NCI-H2029 treated with DMSO at 0.1 percent for 48 hours (cell line): Measurements from ENCODE around the gene ESPN.

ENCODE experiments used
- DNase-seq: peaks from one replicate; lab custom pipeline; 2025; lab: John Stamatoyannopoulos, UW

The ESPN gene

GRCh38 chr1:6497215-6497866, 72.8 kb downstream of the ESPN start:
- no peak for DNase-seq

DNA sequence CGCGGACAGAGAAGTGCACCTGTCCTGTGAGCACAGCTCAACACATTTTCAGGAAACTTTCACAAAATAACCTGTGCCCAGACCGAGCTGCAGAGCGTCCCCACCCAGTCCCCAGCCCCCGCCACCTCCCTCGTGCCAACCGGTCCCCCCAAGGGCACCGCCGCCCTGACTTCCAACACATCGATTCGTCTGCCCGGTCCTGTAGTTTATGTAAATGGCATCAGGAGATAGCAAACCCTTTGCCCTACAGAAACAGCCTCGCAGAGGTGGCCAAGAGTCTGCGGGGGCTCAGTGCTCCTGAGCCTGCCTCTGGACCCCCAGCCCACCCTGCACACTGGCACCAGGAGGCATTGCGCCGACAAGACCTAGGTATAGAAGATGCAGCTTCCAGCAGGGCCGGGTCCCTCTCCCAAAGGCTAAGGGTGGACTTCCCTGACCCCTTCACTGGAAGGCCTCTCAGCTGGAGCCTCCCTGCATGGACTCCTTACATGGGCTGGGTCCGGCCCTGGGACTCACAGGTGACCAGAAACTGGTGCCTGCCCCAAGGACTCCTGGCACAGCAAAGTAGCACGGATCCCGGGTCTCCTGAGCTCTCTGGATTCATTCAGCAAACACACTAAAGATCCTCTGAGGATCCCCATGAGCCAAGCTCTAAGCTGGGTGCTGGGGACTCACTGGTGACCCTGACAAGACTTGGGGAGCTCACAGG, 73.4 kb downstream of the ESPN start:
- no peak for DNase-seq

GRCh38 chr1:6498576-6499111, 74.1 kb downstream of the ESPN start:
- DNase-seq, result no peak

DNA sequence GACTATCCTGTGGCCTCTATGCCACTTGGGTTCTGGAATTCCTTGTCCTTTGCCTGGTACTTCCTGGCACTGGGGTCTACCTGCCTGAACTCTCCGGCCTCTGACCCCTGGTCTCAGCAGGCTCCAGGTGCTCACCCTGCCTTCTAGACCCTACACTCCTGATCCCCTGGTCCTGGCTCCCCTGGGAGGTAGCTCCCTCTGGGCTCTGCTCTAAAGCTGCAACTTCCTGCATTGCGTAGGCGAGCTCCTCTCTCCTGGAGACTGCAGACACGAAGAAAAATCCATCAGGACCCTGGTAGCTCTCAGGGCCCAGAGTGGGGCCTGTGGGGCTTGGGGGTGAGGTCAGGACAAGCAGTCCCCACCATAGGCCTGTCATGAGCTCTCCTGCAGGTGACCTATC, 74.7 kb downstream of the ESPN start:
- no peak for DNase-seq

DNA sequence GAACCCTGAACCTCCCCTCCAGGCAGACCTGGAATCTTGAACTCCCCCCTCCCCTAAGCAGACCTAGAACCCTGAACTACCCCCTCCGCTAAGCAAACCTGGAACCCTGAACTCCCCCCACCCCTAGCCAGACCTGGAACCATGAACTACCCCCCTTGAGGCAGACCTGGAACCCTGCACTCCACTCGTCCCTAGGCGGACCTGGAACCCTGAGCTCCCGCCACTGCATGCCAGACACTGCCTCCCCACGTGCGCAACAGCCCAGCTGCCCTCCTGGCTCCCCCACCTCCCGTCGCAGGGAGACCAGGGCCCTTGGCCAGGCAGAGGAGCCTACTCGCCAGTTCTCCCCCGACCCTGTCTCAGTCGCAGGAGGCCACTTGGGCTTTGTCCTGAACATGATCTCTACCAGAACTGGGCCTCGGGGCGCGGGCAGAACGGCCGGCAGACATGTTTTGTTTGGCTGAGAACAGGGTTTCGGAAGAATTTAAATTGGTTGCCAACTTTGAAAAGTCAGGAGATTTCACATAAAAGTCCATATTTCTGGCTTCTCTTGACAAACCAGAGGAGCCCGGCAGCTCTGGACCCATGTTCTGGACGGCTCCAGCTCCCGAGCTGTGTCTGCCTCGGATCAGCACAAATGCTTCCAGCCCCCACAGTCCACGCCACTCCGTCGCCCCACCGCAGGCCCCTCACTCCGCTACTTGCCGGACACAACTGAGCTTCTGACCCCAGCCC, 76.1 kb downstream of the ESPN start:
- no peak for DNase-seq

- no peak for DNase-seq
These were observed 76.8 kb downstream of the ESPN start for GRCh38 chr1:6501279-6501813.

DNA sequence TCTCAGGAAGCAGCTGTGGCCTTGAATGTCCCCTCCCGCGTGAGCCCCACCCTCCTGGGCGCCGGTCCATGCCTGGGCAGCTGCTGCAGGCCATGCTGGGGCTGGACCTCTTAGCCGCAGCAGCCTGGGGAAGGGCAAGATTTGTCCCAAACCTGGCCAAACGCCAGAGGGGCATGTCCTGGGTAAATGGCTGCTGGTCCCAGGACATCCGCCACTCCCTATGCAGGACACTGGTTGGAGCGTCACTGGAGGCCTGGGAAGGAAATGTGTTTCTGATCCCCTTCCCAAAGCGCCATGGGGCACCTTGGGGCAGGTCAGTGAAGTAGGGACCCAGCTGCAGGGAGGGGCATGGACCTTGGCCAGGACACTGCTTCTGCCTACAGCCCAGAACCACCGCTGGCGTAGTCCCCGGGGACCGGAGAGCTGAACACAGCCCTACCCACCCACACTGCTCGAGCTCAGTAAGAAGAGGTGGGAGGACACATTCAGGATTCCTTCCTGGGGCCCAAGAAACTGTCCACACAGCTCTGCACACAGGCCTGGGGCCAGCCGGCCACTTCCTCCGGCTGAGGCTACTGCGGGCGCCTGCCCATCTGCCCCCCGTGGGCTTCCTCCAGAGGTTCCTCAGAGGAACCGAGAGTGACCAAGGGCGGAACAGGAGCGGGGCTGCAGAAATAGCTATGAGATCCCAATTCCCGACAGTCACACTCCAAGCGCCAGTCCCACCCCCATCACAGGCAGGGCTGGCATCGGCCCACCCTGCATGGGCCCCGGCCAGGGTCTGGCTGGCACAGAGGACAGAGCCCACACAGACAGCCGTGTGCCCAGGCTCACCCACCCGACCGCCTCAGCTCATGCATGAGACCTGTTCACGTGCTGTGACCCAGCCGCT, 77.7 kb downstream of the ESPN start:
- no peak for DNase-seq

DNA sequence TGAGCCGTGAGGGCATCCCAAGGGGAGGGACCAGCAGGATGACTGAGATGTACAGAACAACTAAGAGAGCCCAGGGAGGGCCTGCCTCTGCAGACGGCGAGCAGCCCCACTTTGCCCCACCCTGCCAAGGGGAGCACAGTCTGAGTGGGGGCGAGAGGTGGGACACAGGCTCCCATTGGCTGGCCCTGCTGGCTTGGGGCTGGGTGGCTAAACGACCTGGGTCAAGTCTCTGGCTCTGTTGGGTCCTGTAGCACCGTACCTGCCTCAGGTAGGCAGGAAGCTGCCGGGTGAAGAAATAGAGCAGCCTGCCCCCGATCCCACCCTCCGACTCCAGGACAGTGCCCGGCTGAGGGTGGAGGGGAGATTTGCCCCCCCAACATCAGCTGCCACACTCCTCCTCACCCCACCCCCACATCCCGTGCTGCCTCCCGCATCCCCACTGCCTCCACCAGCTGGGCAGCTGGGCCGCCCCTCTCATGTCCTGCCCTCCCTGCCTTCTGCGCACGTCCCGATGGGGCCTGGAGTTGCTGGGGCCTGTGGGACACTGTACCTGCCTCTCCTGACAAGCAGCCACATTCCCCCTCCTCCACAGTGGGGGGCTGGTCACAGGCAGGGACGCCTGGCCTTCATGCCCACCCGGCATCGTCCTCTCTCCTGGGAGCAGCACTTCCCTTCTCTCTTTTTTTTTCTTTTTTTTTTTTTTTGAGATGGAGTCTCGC, 79.5 kb downstream of the ESPN start:
- no peak for DNase-seq

DNA sequence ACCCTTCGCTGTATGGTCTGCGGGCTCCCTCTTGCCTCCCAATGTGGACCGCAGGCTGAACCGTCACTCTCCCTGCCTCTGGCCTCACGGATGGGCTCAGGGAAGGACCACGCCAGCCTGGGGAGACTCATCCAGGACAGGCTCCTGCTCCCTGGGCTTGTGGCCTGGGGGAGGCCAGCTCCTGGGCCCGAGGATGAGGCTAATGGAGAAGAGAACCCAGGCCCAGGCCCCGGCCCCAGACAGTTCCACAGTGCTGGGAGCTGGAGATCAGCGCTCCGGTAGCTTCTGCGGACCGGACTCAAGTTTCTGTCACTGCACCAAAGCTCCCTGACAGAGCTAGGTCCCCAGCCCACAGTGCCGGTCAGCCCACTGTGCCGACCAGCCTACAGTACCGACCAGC, 80.3 kb downstream of the ESPN start:
- no peak for DNase-seq

DNA sequence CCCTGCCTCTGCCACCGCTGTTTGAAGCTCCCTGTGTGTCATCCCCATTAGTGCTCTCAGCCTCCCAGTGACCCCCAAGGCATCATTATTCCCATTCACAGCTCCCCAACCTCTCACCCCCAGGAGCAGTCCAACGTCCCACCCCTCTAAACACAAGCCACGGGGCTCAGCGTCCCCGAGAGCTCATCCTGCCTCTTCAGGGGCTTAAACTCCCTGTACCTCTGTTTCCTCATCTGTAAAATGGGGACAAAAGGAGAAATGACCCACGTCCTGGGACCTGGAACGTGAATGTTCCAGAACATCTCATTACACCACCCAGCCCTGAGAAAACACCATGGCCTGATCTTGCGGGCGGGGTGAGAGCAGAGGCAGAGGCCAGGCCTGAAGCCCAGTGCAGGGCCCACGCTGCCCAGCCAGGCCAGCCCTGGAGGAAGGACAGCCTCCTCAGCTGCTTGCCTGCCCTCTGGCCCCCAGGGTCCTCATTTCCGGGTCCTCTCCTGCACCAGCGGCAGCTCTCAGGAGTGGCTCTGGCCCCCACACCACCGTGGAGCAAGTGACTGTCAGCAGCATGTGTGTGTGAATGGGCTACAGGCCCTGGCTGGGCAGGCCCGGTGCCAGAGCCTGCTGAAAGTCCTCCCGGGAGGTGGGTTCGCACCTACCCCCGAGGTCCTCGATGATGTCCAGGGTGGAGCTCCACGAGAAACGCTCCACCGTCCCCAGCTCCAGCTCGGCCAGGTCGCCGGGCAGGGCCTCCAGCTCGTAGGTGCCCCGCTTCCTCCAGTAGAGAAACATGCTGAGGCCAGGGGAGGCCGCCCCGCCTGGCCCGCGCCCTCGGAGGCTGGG, 81.0 kb downstream of the ESPN start:
- DNase-seq, result no peak

DNA sequence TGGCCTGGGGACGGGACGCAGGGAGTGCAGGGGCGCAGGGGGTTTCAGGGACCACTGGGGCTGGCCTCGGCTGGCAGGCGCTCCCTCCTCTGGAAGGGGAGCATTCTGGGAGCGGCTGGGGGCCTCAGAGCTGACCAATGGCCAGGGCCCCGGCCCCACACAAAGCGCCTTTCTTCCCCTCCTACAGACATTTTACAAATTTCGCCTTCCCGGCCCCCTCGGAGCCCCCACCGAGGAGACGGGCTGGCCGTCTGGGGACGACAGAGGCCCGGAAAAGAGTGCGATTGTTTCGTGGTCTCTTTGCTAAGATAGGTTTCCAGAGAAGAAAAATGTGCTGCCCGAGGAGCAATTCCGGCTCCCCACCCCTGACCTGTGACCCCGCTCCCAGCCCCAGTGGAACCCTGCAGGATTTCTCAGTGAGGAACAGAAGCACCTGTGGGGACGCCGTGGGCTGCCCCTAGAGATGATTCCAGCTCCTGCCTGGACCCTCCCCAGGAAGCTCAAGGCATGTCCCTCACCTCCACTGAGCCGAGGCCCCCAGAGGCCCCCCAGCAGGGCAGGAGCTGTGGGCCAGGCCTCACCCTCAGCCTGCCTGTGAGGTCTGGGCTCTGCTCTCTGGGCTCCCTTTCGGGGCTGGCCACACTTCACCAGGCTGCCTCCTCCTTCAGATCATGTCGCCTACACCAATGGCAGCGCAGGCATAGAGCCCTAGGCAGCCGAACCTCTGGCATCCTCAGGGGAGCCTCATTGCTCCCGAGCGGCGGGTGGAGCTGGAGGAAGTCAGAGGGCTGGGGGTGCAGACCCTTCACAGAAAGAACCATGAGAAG, 81.8 kb downstream of the ESPN start:
- DNase-seq, result no peak

DNA sequence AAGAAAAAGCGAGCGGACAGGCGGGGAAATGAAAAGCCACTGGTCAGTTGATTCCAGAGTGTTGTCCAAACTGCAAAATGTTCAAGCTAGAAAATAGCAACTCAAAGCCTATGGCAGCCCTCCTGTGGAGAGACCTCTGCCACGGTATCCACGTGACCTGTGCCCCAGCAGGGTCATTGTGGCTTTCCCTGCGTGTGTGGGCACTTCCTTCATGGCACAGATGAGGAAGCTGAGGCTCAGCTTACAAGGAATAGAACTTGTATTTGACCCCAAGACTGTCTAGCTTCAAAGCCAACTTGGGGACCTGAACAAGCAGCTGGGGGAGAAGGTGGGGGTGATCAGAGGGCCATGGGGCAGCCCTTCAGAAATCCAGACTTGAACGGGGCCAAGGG, 82.5 kb downstream of the ESPN start:
- no peak for DNase-seq

DNA sequence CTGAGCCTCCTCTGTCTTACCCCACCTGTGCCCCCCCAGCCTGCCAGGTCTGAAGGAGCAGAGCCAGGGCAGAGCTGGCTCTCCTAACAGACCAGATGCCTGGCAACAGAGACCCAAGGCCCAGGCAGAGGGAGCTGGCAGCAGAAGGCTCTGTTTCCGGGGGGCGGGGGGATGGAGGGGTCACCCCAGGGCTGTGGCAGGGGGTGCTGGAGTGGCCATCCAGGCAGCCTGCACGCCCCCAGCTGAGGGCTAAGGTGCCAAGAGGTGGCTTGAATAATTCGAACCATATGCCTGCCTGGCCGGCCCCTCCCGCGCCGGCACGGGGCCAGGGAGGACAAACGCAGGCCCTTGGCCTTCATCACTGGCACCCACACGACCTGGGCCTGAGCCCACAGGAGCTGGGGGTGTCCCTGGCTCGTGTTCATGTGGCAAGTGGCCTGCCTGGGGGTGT, 82.9 kb downstream of the ESPN start:
- DNase-seq, result no peak

- no peak for DNase-seq
These were observed 83.7 kb downstream of the ESPN start for GRCh38 chr1:6508154-6508815.

GRCh38 chr1:6508816-6509189, 84.2 kb downstream of the ESPN start:
- DNase-seq, result no peak

GRCh38 chr1:6509220-6509918, 84.8 kb downstream of the ESPN start:
- DNase-seq, result no peak

DNA sequence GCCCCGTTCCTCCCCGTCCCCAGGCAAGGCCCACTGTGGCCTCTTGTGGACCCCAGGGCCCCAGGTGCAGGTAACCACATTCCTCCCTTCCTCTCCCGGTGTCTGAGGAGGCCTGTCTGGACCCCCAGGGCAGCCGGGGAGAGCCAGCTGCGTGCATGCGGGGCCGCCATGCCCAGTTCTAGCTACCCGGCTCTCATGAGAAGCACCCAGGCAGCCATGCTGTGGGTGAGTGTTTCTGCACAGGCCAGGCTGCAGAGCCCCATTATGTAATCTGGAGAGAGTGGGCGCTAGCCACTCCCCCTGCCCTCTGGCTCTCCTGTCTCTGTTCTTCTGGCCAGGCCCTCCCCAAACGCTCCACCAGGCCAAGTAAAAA, 85.3 kb downstream of the ESPN start:
- DNase-seq, result no peak

DNA sequence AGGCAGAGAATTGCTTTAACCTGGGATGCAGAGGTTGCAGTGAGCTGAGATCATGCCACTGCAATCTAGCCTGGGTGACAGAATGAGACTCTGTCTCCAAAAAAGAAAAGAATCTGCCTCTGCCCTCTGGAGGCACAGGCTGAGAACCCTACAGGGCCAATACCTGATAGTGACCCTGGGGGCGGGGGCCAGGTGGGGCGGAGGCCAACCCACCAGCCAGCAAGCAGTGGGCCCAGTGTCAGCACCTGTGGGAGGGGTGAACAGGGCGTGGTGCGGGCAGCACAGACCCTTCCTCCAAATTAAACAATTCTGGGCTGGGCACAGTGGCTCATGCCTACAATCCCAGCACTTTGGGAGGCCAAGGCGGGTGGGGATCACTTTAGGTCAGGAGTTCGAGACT, 85.9 kb downstream of the ESPN start:
- DNase-seq, result no peak
